Measurements from ENCODE around the gene CRTAC1.

CRTAC1 gene

DNA sequence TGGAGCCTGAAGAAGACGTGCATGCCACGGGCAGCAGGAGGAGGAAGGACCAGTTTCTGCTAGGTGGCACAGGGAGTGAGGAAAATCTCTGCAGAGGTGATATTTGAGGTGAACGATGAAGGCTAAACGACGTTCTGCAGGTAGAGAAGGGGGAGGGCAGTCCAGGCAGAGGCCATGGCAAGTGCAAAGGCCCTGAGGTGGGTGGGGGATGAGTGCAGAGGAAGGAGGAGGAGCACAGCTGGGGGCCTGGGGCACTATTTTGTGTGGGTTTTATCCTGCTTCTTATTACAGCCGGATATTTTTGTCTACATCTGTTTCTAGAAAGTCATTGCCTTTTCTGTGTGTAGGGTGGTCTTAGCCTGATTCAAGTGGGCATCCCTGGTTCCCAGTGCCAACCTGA is 123.2 kb downstream of the CRTAC1 start:
- in situ Hi-C loops (cut with HindIII; ENCODE audit: low pct_unique_long_range_greater_than_20kb, low sequenced_read_pairs): no loop called here
- TF ChIP-seq JUND (IDR thresholded peaks at IDR 0.05; ENCODE audit: low read depth): no peak
- DNase-seq (ENCODE audit: low read depth in 1 of 2, low spot score in 1 of 2): no peak

DNA sequence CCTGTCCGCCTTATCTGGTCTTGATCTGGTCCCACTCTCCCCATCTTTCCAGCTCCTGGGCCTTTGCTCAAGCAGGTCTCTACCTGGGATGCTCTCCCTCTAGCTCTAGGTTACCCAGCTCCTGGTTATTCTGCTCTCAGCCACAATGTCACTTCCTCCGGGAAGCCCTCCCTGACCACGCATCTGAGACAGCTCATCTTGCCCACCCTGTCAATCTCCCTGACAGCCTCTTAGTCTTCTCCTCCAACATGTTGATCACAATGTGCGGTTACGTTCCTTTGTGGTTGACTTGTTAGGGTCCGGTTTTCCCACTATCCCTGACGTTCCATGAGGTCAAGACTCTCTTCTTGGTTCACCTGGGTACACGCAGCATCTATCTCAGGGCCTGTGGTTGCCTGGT is 125.1 kb downstream of the CRTAC1 start:
- in situ Hi-C loops (cut with HindIII; ENCODE audit: low pct_unique_long_range_greater_than_20kb, low sequenced_read_pairs): no loop called here
- DNase-seq (ENCODE audit: low read depth in 1 of 2, low spot score in 1 of 2): no peak
- no peak for TF ChIP-seq JUND (IDR thresholded peaks at IDR 0.05; ENCODE audit: low read depth)

DNA sequence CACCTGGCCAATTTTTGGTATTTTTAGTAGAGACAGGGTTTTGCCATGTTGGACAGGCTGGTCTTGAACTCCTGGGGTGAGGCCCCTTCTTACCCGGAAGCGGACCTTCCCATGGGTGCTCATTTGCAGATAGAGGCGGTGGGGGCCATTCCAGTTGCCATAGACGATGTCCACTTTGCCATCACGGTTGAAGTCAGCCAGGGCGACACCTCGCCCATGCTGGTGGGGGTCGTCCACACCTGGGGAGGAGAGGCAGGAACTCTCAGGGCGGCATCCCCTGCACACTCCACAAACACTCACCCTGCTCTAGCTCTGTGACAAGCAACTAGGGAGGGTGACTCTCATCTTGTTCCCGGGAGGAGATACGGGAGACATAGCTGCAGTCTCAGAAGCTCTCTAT is 125.8 kb downstream of the CRTAC1 start:
- no peak for TF ChIP-seq JUND (IDR thresholded peaks at IDR 0.05; ENCODE audit: low read depth)
- in situ Hi-C loops (cut with HindIII; ENCODE audit: low pct_unique_long_range_greater_than_20kb, low sequenced_read_pairs): no loop called here
- DNase-seq (ENCODE audit: low read depth in 1 of 2, low spot score in 1 of 2): no peak

DNA sequence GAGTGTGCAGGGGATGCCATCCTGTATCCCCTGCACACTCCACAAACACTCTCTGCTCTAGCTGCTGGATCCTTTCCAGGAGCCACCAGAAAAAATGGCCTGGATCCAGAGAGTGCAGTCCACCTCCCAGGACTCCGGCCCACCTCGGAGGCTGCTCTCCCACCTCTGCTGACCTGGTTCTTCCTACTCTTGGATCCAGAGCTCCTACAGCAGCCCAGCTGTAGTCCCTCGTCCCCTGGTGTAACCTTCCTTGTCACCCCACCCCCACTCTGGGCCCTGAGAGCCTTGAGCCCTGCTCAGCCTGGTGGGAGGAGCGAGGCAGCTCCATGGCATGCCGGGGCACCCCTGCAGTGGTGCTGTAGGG is 126.4 kb downstream of the CRTAC1 start:
- no peak for TF ChIP-seq JUND (IDR thresholded peaks at IDR 0.05; ENCODE audit: low read depth)
- no peak for DNase-seq (ENCODE audit: low read depth in 1 of 2, low spot score in 1 of 2)
- in situ Hi-C loops (cut with HindIII; ENCODE audit: low pct_unique_long_range_greater_than_20kb, low sequenced_read_pairs): no loop called here

DNA sequence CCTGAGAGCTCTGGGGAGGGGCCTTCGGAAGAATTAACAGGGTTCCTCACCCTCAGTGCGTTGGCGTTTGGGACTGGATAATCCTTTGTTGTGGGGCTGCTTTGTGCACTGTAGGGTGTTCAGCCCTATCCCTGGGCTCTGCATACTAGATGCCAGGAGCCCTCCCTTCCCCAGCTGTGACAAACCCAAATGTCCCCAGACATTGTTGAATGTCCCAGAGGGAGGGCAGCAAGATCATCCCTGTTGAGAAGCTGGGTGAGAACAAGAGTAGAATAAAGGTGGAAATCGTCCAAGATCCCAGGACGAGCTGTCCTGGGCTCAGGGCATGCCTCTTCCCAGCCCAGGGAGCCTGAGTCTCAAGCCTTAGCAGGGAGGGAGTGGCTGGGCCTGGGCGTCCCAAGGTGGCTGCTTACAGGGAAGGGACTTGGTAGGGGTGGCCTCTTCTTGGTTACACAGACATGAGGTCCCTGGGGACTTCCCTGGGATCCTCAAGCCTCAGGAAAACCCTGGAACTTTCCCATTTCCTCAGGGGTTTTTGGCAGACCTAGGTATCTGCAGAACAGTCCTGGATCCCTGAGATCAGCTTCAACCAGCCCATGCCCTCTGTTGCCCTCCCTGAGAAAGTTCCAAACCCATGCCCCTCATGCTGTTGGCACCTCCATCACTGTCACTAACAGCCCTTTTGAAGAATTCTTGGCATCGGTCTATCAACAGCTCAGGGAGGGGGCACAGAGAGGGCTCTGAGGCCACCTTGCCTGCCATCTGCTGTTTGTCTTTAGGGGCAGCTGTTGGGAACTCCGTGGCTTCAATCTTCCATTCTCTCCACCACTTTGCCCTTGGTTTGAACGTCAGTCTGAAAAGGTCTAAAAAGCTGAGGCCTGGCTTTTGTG is 127.0 kb downstream of the CRTAC1 start:
- TF ChIP-seq JUND (IDR thresholded peaks at IDR 0.05; ENCODE audit: low read depth): no peak
- in situ Hi-C loops (cut with HindIII; ENCODE audit: low pct_unique_long_range_greater_than_20kb, low sequenced_read_pairs): no loop called here
- no peak for DNase-seq (ENCODE audit: low read depth in 1 of 2, low spot score in 1 of 2)

DNA sequence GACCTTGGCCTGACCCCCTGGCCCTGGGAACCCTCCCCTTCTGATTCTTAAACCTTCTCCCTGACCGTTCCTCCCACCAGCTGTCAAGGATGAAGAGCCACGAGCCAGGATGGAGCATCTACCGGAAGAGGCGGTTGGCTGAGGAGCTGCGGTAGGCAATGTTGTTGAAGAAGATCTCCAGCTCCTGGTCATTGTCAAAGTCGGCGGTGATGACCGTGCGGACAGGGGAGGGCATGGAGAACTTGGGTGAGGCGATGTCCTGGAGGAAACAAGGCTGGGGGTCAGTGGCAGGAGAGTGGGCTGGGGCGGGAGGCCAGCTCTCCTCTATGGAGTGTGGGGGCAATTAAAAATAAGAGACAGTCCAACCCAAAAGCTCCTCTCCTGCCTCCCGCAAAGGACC is 129.0 kb downstream of the CRTAC1 start:
- in situ Hi-C loops (cut with HindIII; ENCODE audit: low pct_unique_long_range_greater_than_20kb, low sequenced_read_pairs): no loop called here
- no peak for DNase-seq (ENCODE audit: low read depth in 1 of 2, low spot score in 1 of 2)
- no peak for TF ChIP-seq JUND (IDR thresholded peaks at IDR 0.05; ENCODE audit: low read depth)

DNA sequence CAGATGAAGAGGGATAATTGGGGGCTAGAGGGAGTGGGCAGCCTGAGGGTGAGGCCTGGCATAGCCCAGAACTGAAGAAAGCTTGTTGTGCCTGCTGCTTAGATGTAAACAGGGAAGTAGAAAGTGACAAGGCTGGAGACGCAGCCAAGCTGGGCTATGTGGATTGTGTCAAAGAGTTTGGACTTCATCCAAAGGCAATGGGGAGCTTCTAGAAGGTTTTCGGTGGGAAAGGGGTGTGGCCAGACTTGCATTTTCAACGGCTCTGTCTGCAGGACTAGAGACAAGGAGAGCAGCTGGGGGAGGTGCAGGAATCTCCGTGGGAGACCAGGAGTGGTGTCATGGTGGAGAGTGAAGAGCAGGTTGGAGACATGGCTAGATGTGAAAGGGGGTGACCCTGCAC is 132.0 kb downstream of the CRTAC1 start:
- TF ChIP-seq JUND (IDR thresholded peaks at IDR 0.05; ENCODE audit: low read depth): no peak
- DNase-seq (ENCODE audit: low read depth in 1 of 2, low spot score in 1 of 2): peak in 1 of 2 experiments; percentile 31
- in situ Hi-C loops (cut with HindIII; ENCODE audit: low pct_unique_long_range_greater_than_20kb, low sequenced_read_pairs): no loop called here

DNA sequence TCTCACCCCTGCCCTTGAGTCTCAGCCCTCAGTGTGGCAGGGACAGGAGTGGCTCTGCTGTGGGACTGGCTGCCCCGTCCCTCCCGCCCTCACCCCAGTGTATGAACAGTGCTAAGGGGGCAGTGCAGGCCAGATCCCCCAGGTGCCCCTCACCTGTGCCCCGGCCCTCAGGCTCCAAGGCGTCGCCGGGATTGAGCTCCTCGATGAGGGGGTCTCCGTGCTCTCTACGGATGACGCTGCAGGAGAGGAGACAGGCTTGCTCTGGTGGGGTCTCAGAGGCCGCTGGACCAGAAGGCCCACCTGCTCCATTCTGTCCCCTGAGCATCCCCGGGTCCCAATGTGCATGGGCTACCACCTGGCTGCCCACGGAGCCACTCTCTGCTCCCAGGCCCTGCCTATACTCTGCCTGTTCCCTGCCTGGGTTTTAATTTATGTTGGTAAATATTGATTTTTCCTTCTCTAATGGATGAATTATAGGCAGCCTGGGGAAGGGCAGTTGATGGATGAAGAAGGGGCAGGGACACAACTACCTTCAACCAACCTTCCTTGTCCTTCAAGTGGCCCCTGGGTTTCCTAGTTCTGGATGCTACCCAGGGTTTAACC is 133.6 kb downstream of the CRTAC1 start:
- no peak for TF ChIP-seq JUND (IDR thresholded peaks at IDR 0.05; ENCODE audit: low read depth)
- in situ Hi-C loops (cut with HindIII; ENCODE audit: low pct_unique_long_range_greater_than_20kb, low sequenced_read_pairs): no loop called here
- no peak for DNase-seq (ENCODE audit: low read depth in 1 of 2, low spot score in 1 of 2)

DNA sequence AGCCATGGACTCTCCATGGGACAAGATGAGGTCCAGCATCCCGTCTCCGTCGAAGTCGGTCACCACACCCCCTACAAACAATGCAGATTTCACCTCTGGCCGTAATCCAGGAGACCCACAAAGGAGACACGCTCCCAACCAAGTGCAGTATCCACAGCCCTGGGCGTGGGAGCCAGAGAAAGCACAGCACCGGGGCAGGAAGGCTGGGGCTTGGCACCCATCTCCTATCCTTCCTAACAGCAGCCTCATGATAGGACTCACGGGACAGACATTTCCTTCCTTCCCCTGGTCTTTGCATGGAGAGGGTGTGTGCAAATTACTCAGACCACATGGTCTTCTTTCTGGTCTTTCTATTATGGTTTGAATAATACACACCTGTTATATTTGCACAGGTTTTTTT is 134.5 kb downstream of the CRTAC1 start:
- no peak for TF ChIP-seq JUND (IDR thresholded peaks at IDR 0.05; ENCODE audit: low read depth)
- no peak for DNase-seq (ENCODE audit: low read depth in 1 of 2, low spot score in 1 of 2)
- in situ Hi-C loops (cut with HindIII; ENCODE audit: low pct_unique_long_range_greater_than_20kb, low sequenced_read_pairs): no loop called here

DNA sequence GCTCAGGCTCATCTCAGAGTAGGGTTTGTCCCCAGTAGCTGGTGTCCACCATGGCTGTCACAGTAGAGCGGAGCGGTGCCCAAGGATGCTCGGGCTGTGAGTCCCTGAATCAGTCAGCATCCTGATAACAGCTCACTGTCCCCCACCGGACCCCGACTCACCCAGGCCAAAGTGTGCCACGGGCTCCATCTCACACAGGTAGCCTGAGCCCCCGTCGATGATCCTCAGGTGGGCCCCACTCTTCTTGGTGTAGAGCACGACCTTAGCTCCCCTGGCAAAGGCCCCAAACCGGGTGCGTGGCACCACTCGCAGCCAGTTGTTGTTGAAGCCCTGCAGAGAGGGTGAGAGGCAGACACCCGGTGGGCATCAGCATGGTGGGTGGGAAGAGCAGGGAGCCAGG is 135.3 kb downstream of the CRTAC1 start:
- DNase-seq (ENCODE audit: low read depth in 1 of 2, low spot score in 1 of 2): no peak
- in situ Hi-C loops (cut with HindIII; ENCODE audit: low pct_unique_long_range_greater_than_20kb, low sequenced_read_pairs): no loop called here
- TF ChIP-seq JUND (IDR thresholded peaks at IDR 0.05; ENCODE audit: low read depth): no peak

DNA sequence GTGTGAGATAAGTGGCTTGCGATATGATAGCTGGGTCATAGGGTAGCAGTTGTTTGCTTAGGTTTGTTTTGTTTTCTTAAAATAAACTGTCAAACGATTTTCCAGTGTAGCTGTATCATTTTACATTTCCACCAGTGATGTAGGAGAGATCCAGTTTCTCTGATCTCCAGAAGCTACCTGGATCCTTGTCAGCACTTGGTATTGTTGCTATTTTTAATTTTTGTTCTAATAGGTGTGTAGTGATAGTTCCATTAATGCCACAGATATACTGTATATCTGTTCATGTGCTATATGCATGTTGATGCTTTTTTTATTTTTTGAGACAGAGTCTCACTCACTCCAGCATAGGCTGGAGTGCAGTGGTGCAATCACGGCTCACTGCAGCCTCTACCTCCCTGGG is 136.3 kb downstream of the CRTAC1 start:
- in situ Hi-C loops (cut with HindIII; ENCODE audit: low pct_unique_long_range_greater_than_20kb, low sequenced_read_pairs): no loop called here
- no peak for DNase-seq (ENCODE audit: low read depth in 1 of 2, low spot score in 1 of 2)
- TF ChIP-seq JUND (IDR thresholded peaks at IDR 0.05; ENCODE audit: low read depth): no peak

DNA sequence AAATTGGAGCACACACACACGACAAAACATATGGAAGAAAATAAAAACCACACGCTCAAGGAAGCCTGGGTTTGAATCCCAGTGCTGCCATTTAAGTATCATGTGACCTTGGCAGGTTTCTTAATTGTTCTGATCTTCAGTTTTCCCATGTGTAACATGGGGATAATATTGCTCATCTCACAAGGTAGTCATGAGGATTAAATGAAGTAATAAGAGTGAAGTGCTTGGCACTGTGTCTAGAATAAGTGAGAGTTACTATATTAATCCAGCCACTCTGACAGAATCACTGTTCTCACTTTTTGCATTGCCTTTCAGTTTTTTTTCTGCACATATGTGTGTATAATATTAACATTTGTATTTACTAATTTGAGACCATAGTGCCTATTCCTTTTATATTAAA is 137.5 kb downstream of the CRTAC1 start:
- in situ Hi-C loops (cut with HindIII; ENCODE audit: low pct_unique_long_range_greater_than_20kb, low sequenced_read_pairs): no loop called here
- no peak for DNase-seq (ENCODE audit: low read depth in 1 of 2, low spot score in 1 of 2)
- no peak for TF ChIP-seq JUND (IDR thresholded peaks at IDR 0.05; ENCODE audit: low read depth)

DNA sequence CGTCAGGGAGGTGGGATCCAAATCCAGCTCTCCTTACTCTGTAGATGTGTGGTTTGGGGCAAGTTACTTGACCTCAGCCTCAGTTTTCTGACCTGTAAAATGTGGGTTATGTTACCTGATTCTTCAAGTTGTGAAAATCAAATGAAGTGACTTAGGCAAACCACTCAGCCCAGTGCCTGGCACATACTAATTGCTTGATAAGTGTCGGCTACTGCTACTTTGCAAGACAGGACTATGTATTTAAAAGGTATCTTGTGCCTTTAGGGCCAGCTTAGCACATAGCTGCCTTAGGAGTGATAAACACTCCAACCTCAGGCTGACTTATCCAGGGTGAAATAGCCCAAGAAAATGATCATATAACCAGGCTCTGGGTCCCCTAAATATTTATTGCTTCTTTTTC is 137.9 kb downstream of the CRTAC1 start:
- no peak for DNase-seq (ENCODE audit: low read depth in 1 of 2, low spot score in 1 of 2)
- no peak for TF ChIP-seq JUND (IDR thresholded peaks at IDR 0.05; ENCODE audit: low read depth)
- in situ Hi-C loops (cut with HindIII; ENCODE audit: low pct_unique_long_range_greater_than_20kb, low sequenced_read_pairs): no loop called here
